ENCODE measurements around the gene NSUN6. TPM values are rescaled to one million over a fixed set of nuclear protein-coding genes. Genes with fewer than 3 reads are reported as not detected.
A peak's percentile ranks its signal among the peaks of the same experiment; 100 is the strongest.

The NSUN6 gene
- total RNA-seq, 2 experiments from 2014 or later: 20.7 to 21.3 TPM

DNA sequence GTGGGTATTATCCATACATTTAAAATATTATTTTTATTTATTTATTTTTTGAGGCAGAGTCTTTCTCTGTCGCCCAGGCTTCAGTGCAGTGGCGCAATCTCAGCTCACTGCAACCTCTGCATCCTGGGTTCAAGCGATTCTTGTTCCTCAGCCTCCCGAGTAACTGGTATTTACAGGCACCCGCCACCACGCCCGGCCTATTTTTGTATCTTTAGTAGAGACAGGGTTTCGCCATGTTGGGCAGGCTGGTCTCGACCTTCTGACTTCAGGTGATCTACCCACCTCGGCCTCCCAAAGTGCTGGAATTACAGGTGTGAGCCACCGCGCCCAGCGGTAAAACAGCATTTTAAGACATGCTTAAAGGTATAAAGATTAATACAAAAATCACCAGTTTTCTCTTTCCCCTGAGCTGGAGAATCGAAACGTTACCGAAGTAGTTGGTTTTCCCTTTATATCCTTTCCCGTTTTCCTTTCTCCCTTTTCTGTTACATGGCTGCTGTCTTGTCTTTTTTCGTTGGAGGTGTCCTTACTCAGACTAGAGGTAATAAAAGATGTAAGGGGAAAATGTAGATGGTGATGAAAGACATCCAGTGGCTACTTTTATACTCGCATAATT lies 9.5 kb upstream of the NSUN6 start:
- ChIA-PET CTCF (no interaction called here), POLR2A (interaction anchor here (1.0 to 2.5 kb wide), 3 partner anchors 11 to 14 kb away, joined by 3 to 10 read pairs (median 4); no protein-coding TSS in a partner anchor)
- ATAC-seq (no peak), DNase-seq (no peak)
- Mint-ChIP-seq H3K36me3 (ENCODE audit: low read depth) (peaks cover 24% of the 10 kb centered on the region), H3K27ac (peak overlapping the region; percentile 48), H3K9me3 (no peaks in the 10 kb centered on the region), H3K27me3 (no peaks in the 10 kb centered on the region), H3K4me1 (ENCODE audit: low read depth) (peaks cover 42% of the 10 kb centered on the region), H3K4me3 (peak overlapping the region; percentile 97)
- intact Hi-C loops (cut with micrococcal nuclease): no loop called here
- TF ChIP-seq, protein P1, sequence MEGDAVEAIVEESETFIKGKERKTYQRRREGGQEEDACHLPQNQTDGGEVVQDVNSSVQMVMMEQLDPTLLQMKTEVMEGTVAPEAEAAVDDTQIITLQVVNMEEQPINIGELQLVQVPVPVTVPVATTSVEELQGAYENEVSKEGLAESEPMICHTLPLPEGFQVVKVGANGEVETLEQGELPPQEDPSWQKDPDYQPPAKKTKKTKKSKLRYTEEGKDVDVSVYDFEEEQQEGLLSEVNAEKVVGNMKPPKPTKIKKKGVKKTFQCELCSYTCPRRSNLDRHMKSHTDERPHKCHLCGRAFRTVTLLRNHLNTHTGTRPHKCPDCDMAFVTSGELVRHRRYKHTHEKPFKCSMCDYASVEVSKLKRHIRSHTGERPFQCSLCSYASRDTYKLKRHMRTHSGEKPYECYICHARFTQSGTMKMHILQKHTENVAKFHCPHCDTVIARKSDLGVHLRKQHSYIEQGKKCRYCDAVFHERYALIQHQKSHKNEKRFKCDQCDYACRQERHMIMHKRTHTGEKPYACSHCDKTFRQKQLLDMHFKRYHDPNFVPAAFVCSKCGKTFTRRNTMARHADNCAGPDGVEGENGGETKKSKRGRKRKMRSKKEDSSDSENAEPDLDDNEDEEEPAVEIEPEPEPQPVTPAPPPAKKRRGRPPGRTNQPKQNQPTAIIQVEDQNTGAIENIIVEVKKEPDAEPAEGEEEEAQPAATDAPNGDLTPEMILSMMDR (IDR thresholded peaks at IDR 0.05): no peak

DNA sequence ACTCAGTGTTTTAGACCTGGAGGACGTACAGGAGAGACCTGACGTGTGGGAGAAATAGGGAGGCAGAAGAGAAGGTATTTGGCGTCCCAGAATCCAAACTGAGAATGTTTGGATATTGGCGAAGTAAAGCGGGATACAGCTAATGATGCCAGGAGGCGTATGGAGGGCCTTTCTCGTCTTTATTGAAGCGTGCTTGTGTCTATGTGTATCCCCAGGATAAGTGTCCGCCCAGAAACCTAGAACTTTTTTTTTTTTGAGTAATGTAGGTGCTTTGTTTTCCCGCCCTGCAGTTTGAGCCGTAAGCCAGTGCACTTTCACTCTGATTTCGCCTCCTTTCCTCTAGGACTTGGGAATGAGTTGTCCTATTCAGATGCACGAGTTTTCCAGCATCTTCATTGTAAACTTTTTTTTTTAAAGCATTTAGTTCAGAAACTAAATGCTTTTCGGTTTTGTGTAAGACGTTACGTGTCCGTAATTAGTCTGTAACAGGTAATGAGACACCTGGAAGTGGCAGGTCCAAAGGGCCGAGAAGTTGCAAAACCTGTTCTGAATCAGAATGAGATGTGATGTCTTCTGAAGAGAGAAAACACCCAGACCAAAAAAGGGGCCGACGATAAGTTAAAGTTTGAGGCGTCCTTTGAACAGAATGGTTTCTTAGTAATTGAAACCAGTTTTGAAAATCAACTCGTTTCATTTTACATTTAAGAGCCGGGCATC lies 8.6 kb upstream of the NSUN6 start:
- Mint-ChIP-seq H3K9me3 (no peaks in the 10 kb centered on the region), H3K36me3 (ENCODE audit: low read depth) (peaks cover 24% of the 10 kb centered on the region), H3K4me3 (peak overlapping the region; percentile 97), H3K27ac (peak overlapping the region; percentile 98), H3K4me1 (ENCODE audit: low read depth) (peaks cover 33% of the 10 kb centered on the region), H3K27me3 (no peaks in the 10 kb centered on the region)
- DNase-seq (peak; percentile 15), ATAC-seq (peak; percentile 13)
- TF ChIP-seq, protein P1 (IDR thresholded peaks at IDR 0.05): no peak
- intact Hi-C loops (cut with micrococcal nuclease): loop anchor here (1.0 to 10.0 kb wide), 2 partner anchors 9 to 1845 kb away; partner anchors contain the start of genes NSUN6 and RSU1
- ChIA-PET POLR2A (interaction anchor here (0.7 to 2.5 kb wide), 7 partner anchors 8 to 580 kb away, joined by 3 to 10 read pairs (median 4); partner anchors contain the start of gene NSUN6), CTCF (interaction anchor here (1.0 kb wide), 1 partner anchor 11 kb away, joined by 4 read pairs; no protein-coding TSS in a partner anchor)

DNA sequence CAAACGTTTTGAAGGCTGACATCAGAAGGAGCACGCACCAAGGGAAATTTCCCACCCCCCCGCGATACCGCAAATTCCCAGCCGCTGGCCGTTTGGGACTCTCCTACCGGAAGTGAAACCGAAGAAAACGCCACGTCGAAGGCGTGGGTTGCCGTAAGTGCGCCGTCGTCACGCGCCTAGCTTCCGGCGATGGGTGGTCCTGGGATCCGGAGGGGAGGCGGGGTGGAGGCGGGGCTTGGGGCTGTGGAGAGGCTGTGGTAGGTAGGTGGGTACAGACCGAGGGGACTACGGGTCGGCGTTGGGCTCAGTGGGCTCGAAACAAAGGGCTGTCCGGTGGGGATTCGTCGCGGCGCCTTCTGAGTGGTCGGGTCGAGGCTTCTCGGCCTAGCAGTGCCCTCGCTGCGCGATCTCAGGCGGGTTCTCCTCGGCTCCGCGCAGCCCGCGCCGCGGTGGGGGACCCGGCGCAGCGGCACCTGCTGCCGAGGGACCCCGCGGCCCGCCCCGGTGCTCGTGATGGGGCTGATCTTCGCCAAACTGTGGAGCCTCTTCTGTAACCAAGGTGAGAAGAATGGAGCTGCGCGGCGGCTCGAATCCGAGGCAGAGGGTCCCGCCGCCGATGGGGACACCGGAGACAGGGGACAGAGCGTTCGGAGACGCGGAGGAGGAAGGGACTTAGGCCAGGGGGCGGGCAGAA lies 7.9 kb upstream of the NSUN6 start, which contains the start of gene ARL5B:
ARL5B (plus strand) TSS at position 307 of the 694 bp plus-strand sequence; CDS start at position 514, 207 bp downstream.
- intact Hi-C loops (cut with micrococcal nuclease): loop anchor here (1.0 to 10.0 kb wide), 2 partner anchors 8 to 1844 kb away; partner anchors contain the start of genes NSUN6 and RSU1
- POLR2A ChIA-PET: interaction anchor here (0.6 to 2.5 kb wide), 7 partner anchors 8 to 580 kb away, joined by 3 to 10 read pairs (median 4); partner anchors contain the start of gene NSUN6
- TF ChIP-seq, protein P1 (IDR thresholded peaks at IDR 0.05): no peak

GRCh38 chr10:18658271-18659124 lies 7.1 kb upstream of the NSUN6 start:
- ChIA-PET POLR2A (interaction anchor here (0.6 to 2.5 kb wide), 6 partner anchors 7 to 28 kb away, joined by 3 to 10 read pairs (median 4); no protein-coding TSS in a partner anchor), CTCF (interaction anchor here (1.0 kb wide), 1 partner anchor 9 kb away, joined by 3 read pairs; no protein-coding TSS in a partner anchor)
- no peaks in the 10 kb centered on the region for H3K27me3 Mint-ChIP-seq
- H3K4me3 Mint-ChIP-seq: peak overlapping the region; percentile 97
- no peaks in the 10 kb centered on the region for H3K9me3 Mint-ChIP-seq
- intact Hi-C loops (cut with micrococcal nuclease): loop anchor here (1.0 to 10.0 kb wide), 2 partner anchors 7 to 1844 kb away; partner anchors contain the start of genes NSUN6 and RSU1
- ATAC-seq: peak; percentile 38
- H3K4me1 Mint-ChIP-seq (ENCODE audit: low read depth): peaks cover 26% of the 10 kb centered on the region
- TF ChIP-seq, protein P1 (IDR thresholded peaks at IDR 0.05): no peak
- peak overlapping the region; percentile 98 for H3K27ac Mint-ChIP-seq
- peaks cover 20% of the 10 kb centered on the region for H3K36me3 Mint-ChIP-seq (ENCODE audit: low read depth)
- DNase-seq: no peak

More for the DNA sequence above, 7.9 kb upstream of the NSUN6 start, which contains the start of gene ARL5B:
- Mint-ChIP-seq H3K4me3 (peak within 1 kb of the TSS; percentile 97), H3K36me3 (ENCODE audit: low read depth) (peaks cover 21% of the 10 kb centered on the region), H3K27ac (peak within 1 kb of the TSS; percentile 98), H3K9me3 (no peaks in the 10 kb centered on the region), H3K4me1 (ENCODE audit: low read depth) (peaks cover 28% of the 10 kb centered on the region), H3K27me3 (no peaks in the 10 kb centered on the region)
- CTCF ChIA-PET: interaction anchor here (1.0 kb wide), 1 partner anchor 11 kb away, joined by 4 read pairs; no protein-coding TSS in a partner anchor
- peak; percentile 98 for ATAC-seq
- DNase-seq: peak; percentile 99

Measured in activated CD8-positive, alpha-beta T cell treated with anti-CD3 and anti-CD28 coated beads for 36 hours (primary cell).